PFSK-1 (cell line): Measurements from ENCODE around the gene OVOL1.

Experiments
- FOXP2 ChIP-seq: optimal IDR thresholded peaks from 2 replicates; pipeline ENCODE3; 2011; ENCODE audit warnings: borderline replicate concordance, control low read depth, inconsistent platforms; ENCODE audit not compliant: insufficient read depth; ENCODE audit errors: extremely low read length, extremely low read depth
- POLR2AphosphoS5 ChIP-seq: IDR thresholded peaks from 2 replicates; pipeline ENCODE4 v1.6.1; 2012; ENCODE audit warnings: low read depth, mild to moderate bottlenecking, control low read depth, low read length, moderate library complexity
- SIN3A ChIP-seq: IDR thresholded peaks from 2 replicates; pipeline ENCODE4 v1.6.1; 2012; ENCODE audit warnings: mild to moderate bottlenecking, low read length, moderate library complexity, borderline replicate concordance; ENCODE audit not compliant: insufficient read depth
- TAF1 ChIP-seq: IDR thresholded peaks from 2 replicates; pipeline ENCODE4 v1.6.1; 2012; ENCODE audit warnings: low read length, control low read depth, borderline replicate concordance; ENCODE audit not compliant: insufficient read depth
- TF ChIP-seq, protein P1 (sequence below), 2 experiments: IDR thresholded peaks; 2 replicates each; pipeline versions ENCODE4 v1.6.1 to v1.8.0; 2011 to 2012; ENCODE audit warnings: low read depth in 2 of 2, low read length in 2 of 2, control low read depth in 1 of 2, inconsistent platforms in 1 of 2, mild to moderate bottlenecking in 1 of 2, moderate library complexity in 1 of 2; ENCODE audit not compliant: insufficient read depth in 1 of 2

OVOL1 gene

DNA sequence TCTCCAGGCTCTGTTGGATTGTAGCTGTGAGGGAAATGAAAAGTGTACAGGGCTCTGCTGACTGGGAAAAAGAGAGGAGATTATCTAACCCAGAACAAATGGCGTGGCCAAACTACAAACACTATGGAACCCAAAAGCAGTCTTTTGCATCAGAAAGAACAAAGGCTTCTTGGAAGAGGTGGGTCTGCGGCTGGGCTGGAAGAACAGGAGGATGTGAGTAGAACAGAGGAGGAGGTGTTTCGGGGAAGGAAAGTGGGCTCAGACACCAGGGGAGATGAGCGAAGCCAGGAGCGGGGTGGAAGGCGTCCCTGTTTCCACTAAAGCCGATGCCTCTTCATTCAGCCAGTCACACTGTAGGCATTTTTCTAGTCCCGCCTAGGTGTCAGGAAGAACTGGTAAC is 12.0 kb downstream of the OVOL1 start:
- TF ChIP-seq, protein P1, sequence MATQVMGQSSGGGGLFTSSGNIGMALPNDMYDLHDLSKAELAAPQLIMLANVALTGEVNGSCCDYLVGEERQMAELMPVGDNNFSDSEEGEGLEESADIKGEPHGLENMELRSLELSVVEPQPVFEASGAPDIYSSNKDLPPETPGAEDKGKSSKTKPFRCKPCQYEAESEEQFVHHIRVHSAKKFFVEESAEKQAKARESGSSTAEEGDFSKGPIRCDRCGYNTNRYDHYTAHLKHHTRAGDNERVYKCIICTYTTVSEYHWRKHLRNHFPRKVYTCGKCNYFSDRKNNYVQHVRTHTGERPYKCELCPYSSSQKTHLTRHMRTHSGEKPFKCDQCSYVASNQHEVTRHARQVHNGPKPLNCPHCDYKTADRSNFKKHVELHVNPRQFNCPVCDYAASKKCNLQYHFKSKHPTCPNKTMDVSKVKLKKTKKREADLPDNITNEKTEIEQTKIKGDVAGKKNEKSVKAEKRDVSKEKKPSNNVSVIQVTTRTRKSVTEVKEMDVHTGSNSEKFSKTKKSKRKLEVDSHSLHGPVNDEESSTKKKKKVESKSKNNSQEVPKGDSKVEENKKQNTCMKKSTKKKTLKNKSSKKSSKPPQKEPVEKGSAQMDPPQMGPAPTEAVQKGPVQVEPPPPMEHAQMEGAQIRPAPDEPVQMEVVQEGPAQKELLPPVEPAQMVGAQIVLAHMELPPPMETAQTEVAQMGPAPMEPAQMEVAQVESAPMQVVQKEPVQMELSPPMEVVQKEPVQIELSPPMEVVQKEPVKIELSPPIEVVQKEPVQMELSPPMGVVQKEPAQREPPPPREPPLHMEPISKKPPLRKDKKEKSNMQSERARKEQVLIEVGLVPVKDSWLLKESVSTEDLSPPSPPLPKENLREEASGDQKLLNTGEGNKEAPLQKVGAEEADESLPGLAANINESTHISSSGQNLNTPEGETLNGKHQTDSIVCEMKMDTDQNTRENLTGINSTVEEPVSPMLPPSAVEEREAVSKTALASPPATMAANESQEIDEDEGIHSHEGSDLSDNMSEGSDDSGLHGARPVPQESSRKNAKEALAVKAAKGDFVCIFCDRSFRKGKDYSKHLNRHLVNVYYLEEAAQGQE (IDR thresholded peaks at IDR 0.05; ENCODE audit: insufficient read depth in 1 of 2, low read depth in 2 of 2, low read length in 2 of 2): no peak
- TF ChIP-seq TAF1 (no peak), FOXP2 (no peak), SIN3A (no peak), POLR2AphosphoS5 (no peak)

- TF ChIP-seq, protein P1 (IDR thresholded peaks at IDR 0.05; ENCODE audit: insufficient read depth in 1 of 2, low read depth in 2 of 2, low read length in 2 of 2): no peak
- TF ChIP-seq POLR2AphosphoS5 (no peak), FOXP2 (no peak), TAF1 (no peak), SIN3A (no peak)
Measured at GRCh38 chr11:65801153-65801987, 14.5 kb downstream of the OVOL1 start.

GRCh38 chr11:65802841-65803240 is 16.0 kb downstream of the OVOL1 start:
- TF ChIP-seq POLR2AphosphoS5: no peak
- TF ChIP-seq TAF1: no peak
- TF ChIP-seq, protein P1 (IDR thresholded peaks at IDR 0.05; ENCODE audit: insufficient read depth in 1 of 2, low read depth in 2 of 2, low read length in 2 of 2): no peak
- TF ChIP-seq SIN3A: no peak
- no peak for TF ChIP-seq FOXP2

- TF ChIP-seq, protein P1 (IDR thresholded peaks at IDR 0.05; ENCODE audit: insufficient read depth in 1 of 2, low read depth in 2 of 2, low read length in 2 of 2): no peak
- TF ChIP-seq FOXP2 (no peak), POLR2AphosphoS5 (no peak), SIN3A (no peak), TAF1 (no peak)
Measured at GRCh38 chr11:65803797-65804492, 17.1 kb downstream of the OVOL1 start.
